ENCODE results near the gene CTH.

DNA sequence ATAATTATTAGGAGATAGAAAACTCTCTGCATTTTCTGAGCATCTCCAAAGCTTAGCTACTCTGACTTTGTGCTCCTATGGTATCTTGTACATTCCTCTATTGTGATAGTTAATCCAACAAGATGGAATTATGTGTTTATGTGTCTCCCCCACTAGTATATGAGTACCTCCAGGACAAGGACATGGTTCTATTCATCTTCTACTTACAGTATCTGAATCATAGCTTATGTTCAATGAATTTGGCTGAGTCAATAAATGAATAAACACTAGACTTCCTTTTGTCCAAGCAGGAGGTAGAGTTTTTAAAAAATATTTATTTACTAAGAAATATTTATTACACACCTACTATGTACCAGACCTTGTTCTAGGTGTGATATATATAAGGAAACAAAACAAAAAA, 18.4 kb upstream of the CTH start:
- TF ChIP-seq SUZ12 (IDR thresholded peaks at IDR 0.05; ENCODE audit: extremely low read depth, insufficient read depth, insufficient read length) (no peak), ZNF274 (IDR thresholded peaks at IDR 0.05; ENCODE audit: low read depth, low read length) (no peak)
